GM21447 (cell line): ENCODE data around the gene SLC25A4.
"Not testable (repeated sequence)": the region's sequence is repeated elsewhere in the genome, so short reads cannot be mapped to it uniquely, and the experiment has no call there.

ENCODE experiments used
- ATAC-seq: cut with Tn5 transposase; IDR thresholded peaks from one replicate; pipeline ENCODE4 v1.9.1; 2021; ENCODE audit not compliant: unreplicated experiment

The SLC25A4 gene

DNA sequence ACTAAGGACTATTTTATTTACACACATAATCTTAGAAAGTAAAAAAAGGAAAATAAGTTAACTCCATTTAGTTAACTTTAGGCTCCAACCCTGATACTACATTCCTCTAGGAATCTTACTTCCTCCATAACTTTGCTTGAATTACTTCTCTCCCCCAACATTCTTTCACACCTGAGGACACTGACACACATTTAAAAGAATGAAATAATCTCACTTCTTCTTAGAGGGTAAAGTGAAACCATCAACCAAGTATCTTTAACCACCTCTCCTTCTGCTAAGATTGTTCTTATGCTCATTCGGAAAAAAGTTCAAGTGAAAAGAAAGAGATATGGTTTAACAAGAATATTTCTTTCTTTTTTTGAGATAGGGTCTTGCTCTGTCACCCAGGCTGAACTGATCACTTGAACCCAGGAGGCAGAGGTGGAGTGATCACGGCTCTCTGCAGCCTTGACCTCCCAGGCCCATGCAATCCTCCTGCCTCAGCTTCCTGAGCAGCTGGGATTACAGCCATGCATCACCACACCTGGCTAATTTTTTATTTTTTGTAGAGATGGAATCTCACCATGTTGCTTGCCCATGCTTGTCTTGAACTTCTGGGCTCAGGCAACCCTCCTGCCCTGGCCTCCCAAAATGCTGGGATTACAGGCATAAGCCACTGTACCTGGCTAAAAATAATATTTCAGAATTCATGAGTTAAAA lies 28.5 kb downstream of the SLC25A4 start:
- peak; percentile 93 for ATAC-seq

GRCh38 chr4:185179488-185179887 lies 36.4 kb downstream of the SLC25A4 start:
- ATAC-seq = no peak

DNA sequence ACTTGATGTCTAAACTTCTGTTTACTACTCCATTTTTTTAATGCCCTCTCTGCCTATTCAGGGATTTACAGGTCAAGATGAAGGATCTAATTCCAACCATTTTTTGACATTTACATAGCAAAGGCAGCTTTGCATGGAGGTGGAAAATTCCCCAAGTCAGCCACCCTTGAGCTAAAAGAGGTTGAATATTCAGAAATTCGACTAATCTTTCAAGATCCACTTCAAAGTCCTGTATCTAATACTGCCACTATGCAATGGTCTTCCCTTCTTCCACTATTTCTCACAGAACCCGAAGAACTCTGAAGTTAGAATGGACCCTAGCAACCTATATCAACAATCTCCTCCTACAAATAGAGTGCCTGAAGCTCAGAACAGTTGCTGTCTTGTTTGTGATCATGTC lies 39.2 kb downstream of the SLC25A4 start:
- no peak for ATAC-seq

GRCh38 chr4:185183622-185184281 lies 40.7 kb downstream of the SLC25A4 start:
- ATAC-seq = peak; percentile 58

GRCh38 chr4:185186769-185187168 lies 43.7 kb downstream of the SLC25A4 start:
- no peak for ATAC-seq

DNA sequence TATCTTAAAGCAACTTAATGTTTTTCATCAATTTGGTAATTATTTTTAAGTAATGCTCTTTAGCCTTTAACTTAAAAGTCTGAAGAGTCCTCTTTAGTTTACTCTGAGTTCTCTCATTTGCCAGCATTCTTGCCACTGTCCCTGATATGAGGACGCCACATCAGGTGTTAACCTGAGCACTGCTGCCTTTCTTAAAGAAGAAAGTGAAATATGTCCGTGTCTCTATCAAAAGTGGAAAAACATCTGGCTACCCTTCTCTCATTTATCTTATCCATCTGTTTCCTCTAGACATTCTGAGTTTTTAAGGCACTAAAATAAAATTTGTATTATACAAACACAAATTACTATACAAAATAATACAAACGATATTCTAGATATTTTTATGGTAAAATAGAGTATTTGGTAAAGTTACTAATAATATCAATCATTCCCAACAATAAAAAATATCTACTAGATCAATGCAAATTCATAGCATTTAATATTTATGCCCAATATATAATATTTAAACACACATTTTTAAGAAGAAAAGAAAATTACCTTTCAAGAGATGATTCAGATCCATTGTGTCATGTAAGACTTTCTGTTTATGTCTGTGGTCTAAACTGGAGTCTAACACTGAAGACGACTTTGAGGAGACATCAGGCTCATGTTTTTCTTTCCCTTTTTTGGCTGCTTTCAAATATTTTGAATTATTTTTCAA lies 46.7 kb downstream of the SLC25A4 start:
- ATAC-seq = no peak

DNA sequence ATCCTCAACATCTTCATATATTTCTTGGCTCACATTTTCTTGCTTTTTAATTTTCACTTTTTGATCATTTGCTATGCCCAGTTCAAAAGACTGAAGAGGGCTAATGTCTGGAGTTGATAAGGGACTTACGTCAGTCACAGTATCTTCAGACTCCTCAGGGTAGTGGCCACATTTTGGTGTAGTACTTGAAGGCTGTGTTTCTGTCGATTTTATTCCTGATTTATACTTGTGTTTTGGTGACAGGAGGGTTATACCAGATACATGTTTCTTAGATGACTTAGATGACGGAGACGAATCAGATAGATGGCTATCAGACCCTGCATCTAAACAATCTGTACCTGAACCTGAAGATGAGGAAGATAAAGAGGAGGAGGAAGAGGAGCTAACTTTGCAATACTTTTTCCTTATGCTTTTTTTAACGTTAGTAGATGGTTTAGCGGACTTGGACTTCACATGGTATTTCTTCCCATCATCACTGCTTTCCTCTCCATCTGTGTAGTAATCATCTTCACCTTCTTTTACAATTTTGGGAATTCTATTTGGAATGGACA lies 47.3 kb downstream of the SLC25A4 start:
- no peak for ATAC-seq

GRCh38 chr4:185192059-185192458 lies 49.0 kb downstream of the SLC25A4 start:
- peak; percentile 93 for ATAC-seq

DNA sequence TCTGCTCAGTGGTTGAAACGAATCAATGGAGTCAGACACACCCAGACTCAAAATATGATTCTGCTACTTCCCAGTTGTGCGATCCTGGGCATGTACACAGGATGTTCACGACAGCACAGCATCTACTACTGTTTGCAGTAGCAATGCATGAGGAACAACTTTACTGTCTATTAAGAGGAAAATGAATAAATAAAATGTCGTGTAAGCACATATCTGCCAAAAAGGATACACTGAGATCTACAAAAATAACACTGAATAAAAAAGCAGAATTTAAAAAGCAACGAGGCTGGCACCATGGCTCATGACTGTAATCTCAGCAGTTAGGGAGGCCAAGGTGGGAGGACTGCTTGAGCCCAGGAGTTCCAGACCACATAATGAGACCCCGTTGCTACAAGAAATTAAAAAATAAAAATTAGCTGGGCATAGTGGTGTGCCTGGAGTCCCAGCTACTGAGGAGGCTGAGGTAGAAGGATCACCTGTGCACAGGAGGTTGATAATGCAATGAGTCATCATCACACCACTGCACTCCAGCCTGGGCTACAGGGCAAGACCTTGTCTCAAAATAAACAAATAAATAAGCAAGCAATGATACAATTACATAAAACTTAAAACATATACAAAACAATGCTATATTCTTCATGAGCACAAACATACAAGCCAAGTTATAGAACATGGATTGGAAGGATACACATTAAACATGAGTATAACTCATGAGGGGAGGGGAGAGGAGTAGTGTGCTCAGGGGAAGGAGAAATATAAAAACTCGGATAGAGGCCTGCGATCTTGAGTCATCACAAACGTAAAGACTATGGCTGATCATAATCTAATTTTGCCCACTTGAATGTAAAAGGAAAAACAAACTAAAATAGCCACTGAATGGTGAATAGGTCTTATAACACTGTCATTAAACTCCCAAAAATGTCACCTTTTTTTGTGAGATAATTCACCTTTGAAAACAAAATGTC lies 52.1 kb downstream of the SLC25A4 start:
- no peak for ATAC-seq

DNA sequence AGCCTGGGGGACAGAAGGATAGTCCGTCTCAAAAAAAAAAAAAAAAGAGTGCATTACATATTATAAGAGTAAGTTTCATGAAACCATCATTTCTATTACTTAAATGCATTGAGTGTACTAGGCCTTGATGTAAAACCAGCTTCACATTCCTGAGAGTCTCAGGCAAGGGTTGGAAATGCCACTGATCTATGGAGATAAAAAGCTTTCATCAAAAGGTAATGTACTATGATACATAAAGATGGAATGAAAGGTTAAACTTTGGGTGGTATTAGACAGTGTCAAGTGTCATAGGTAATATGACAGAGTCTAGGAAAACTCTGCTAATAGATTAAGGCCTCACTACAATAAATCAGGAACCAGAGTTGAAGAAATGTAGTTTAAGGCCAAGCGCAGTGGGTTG lies 53.4 kb downstream of the SLC25A4 start:
- ATAC-seq = no peak

DNA sequence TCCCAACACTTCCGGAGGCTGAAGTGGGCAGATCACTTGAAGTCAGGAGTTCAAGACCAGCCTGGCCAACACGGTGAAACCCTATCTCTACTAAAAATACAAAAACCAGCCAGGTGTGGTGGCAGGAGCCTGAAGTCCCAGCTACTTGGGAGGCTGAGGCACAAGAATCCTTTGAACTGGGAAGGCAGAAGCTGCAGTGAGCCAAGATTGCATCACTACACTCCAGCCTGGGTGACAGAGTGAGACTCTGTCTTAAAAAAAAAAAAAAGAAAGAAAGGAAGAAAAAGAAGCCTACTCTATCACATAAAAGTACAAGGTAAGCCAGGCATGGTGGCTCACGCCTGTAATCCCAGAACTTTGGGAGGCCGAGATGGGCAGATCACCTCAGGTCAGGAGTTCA lies 55.1 kb downstream of the SLC25A4 start:
- ATAC-seq = not testable (repeated sequence)
